ENCODE data around the gene OLFM2. TPM values are rescaled to one million over a fixed set of nuclear protein-coding genes. Genes with fewer than 3 reads are reported as not detected.

OLFM2 gene
- total RNA-seq, 1 donor from 2014 or later: 13.8 TPM

DNA sequence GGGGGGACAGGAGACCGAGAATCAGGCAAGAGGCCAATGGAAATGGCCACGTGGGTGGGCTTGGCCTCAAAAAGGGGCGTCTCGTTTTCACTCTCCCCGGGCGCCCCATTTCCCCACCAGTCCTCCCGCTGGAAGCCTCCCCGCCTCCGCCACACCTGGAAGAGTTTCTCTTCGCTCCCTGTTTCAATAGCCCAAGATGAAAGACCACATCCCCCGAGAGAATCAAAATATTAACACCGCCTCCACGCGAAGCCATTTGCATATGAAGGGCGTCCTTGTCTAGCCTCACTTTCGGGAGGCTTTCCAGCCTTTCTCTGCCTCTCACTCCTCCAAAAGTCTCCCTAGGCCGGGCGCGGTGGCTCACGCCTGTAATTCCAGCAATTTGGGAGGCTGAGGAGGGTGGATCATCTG lies 691 bp upstream of the OLFM2 start:
- H3K4me3 ChIP-seq: no peak overlapping the region
- H3K36me3 ChIP-seq: no peaks in the 10 kb centered on the region
- peak overlapping the region; percentile 31 for H3K27ac ChIP-seq
- peaks cover 27% of the 10 kb centered on the region for H3K4me1 ChIP-seq
- no peaks in the 10 kb centered on the region for H3K9me3 ChIP-seq
- intact Hi-C loops (cut with DNase I): loop anchor here (10.0 kb wide), 1 partner anchor 58 kb away; no protein-coding TSS in a partner anchor
- no peak for DNase-seq (ENCODE audit: extremely low spot score in 2 of 2)
- TF ChIP-seq POLR2AphosphoS5 (IDR thresholded peaks at IDR 0.05; ENCODE audit: insufficient read depth in 1 of 2, low read depth in 1 of 2) (no peak), POLR2A (IDR thresholded peaks at IDR 0.05) (no peak)
- TF ChIP-seq, protein P1, sequence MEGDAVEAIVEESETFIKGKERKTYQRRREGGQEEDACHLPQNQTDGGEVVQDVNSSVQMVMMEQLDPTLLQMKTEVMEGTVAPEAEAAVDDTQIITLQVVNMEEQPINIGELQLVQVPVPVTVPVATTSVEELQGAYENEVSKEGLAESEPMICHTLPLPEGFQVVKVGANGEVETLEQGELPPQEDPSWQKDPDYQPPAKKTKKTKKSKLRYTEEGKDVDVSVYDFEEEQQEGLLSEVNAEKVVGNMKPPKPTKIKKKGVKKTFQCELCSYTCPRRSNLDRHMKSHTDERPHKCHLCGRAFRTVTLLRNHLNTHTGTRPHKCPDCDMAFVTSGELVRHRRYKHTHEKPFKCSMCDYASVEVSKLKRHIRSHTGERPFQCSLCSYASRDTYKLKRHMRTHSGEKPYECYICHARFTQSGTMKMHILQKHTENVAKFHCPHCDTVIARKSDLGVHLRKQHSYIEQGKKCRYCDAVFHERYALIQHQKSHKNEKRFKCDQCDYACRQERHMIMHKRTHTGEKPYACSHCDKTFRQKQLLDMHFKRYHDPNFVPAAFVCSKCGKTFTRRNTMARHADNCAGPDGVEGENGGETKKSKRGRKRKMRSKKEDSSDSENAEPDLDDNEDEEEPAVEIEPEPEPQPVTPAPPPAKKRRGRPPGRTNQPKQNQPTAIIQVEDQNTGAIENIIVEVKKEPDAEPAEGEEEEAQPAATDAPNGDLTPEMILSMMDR (IDR thresholded peaks at IDR 0.05): no peak
- no peaks in the 10 kb centered on the region for H3K27me3 ChIP-seq

DNA sequence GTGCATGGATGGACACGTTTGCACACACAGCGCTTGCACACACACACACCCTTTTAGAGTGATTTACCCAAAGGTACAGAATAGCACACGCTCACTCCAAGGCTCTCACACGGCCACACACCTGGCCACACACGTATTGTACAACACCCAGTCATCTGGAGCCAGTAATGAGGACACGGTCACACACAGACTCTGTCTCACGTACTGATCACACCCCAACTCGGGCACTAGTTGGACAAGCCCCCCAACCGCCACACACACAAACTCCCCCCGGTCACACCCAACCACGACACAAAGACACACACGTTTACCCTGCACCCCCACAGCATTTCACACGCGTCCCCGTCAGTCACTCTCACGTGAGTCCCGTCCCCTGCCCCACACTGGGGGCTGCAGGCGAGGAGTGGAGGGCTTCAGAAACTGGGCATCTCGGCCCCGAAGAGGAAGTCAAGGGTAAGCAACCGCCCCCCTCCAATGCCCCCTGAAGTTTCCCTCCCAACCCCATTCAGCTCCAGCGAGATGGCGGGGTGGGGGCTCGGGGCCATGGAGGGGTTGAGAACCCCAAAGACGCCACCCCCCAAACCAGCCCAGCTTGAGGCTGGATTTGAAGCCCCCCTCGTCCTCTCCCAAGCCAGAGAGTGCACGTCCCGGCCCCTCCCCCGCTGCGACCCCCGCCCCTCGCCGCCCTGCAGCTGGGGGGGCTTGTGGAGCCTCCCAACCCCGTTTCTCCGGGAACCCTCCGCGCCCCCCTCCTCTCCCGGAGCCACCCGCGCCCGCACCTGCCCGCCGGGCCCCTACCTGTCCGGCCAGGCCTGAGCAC lies 599 bp downstream of the OLFM2 start:
- intact Hi-C loops (cut with DNase I): loop anchor here (10.0 kb wide), 1 partner anchor 59 kb away; no protein-coding TSS in a partner anchor
- no peaks in the 10 kb centered on the region for H3K9me3 ChIP-seq
- peaks cover 27% of the 10 kb centered on the region for H3K4me1 ChIP-seq
- no peaks in the 10 kb centered on the region for H3K36me3 ChIP-seq
- peak overlapping the region; percentile 60 to 77 for H3K4me3 ChIP-seq
- peak overlapping the region; percentile 83 for H3K27ac ChIP-seq
- no peak for DNase-seq (ENCODE audit: extremely low spot score in 2 of 2)
- no peaks in the 10 kb centered on the region for H3K27me3 ChIP-seq
- TF ChIP-seq, protein P1 (IDR thresholded peaks at IDR 0.05): no peak
- TF ChIP-seq POLR2AphosphoS5 (IDR thresholded peaks at IDR 0.05; ENCODE audit: insufficient read depth in 1 of 2, low read depth in 1 of 2) (no peak), POLR2A (IDR thresholded peaks at IDR 0.05) (no peak)

DNA sequence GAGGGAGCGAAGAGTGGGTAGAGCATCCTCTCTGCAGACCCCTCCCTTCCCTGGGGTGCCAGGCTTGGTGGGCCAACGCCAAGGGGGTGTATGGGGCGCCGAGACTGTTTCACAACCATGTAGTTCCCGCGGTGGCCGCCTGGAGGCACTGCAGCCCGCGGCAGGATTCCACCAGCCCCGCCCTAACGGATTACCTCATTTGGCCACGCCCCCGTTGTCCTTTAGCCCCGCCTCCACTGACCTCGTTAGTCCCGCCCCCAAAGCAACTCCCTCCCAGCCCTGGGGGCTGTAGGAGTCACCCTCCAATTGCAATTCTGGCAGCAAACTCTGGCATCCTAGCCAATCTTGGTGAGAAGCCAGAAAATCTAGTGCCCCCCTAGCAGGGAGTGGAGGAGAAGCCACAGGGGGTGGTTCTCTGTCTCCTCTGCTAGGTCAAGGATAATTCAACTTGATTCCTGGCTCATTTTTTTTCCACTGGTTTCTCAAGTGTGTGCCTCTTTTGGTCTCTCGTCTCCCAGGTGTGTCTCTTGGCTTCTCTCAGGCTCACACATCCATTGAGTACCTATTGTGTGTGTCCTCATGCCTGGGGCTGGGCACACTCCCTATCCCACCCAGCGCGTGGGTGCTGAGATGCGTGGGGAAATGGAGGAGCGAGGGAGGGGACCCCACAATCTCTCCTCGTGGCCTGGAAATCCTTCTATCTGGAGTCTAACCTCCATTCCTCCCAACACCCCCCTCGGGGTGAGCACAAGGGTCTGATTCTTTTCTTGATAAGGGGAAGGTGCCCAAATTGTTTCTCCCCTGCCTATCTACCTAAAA lies 2.0 kb downstream of the OLFM2 start:
- Histone ChIP-seq H3K4me1 (peaks cover 27% of the 10 kb centered on the region), H3K9me3 (no peaks in the 10 kb centered on the region), H3K27ac (peak overlapping the region; percentile 83), H3K27me3 (no peaks in the 10 kb centered on the region), H3K4me3 (peak overlapping the region in 1 of 2 donors; percentile 60), H3K36me3 (no peaks in the 10 kb centered on the region)
- peak in 1 of 2 donors; percentile 88 for DNase-seq (ENCODE audit: extremely low spot score in 2 of 2)
- intact Hi-C loops (cut with DNase I): loop anchor here (5.0 to 10.0 kb wide), 2 partner anchors 60 to 93 kb away; no protein-coding TSS in a partner anchor
- TF ChIP-seq POLR2A (IDR thresholded peaks at IDR 0.05): no peak
- TF ChIP-seq, protein P1 (IDR thresholded peaks at IDR 0.05): peak; percentile 74 to 92 (median 91)
- peak; percentile 31 to 55 for TF ChIP-seq POLR2AphosphoS5 (IDR thresholded peaks at IDR 0.05; ENCODE audit: insufficient read depth in 1 of 2, low read depth in 1 of 2)

DNA sequence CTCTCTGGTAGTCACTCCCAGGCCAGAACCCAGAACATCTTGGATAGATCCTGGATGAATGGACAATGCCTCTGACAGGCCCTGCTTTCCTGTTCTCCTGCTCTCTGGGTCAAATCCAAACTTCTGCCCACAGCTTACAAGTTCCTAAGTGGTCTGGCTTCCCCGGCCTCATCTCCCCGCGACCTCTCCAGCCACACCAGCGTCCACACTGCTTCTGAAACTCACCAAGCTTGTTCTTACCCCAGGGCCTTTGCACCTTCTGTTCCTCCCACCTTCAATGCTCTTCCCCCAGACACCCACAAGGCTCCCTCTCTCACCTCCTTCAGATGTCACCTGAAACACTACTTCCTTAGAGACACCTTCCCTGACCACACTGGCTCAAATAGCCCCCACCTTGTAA lies 3.5 kb downstream of the OLFM2 start:
- H3K4me3 ChIP-seq: no peak overlapping the region
- H3K27ac ChIP-seq: no peak overlapping the region
- H3K36me3 ChIP-seq: no peaks in the 10 kb centered on the region
- H3K4me1 ChIP-seq: peaks cover 27% of the 10 kb centered on the region
- intact Hi-C loops (cut with DNase I): loop anchor here (5.0 to 10.0 kb wide), 2 partner anchors 62 to 94 kb away; no protein-coding TSS in a partner anchor
- DNase-seq (ENCODE audit: extremely low spot score in 2 of 2): no peak
- no peaks in the 10 kb centered on the region for H3K27me3 ChIP-seq
- H3K9me3 ChIP-seq: no peaks in the 10 kb centered on the region
- TF ChIP-seq POLR2AphosphoS5 (IDR thresholded peaks at IDR 0.05; ENCODE audit: insufficient read depth in 1 of 2, low read depth in 1 of 2) (no peak), POLR2A (IDR thresholded peaks at IDR 0.05) (no peak)
- TF ChIP-seq, protein P1 (IDR thresholded peaks at IDR 0.05): no peak
